ENCODE results near the gene PCSK2. TPM values are rescaled to one million over a fixed set of nuclear protein-coding genes. Genes with fewer than 3 reads are reported as not detected.
A peak's percentile ranks its signal among the peaks of the same experiment; 100 is the strongest.

PCSK2 gene, protein sequence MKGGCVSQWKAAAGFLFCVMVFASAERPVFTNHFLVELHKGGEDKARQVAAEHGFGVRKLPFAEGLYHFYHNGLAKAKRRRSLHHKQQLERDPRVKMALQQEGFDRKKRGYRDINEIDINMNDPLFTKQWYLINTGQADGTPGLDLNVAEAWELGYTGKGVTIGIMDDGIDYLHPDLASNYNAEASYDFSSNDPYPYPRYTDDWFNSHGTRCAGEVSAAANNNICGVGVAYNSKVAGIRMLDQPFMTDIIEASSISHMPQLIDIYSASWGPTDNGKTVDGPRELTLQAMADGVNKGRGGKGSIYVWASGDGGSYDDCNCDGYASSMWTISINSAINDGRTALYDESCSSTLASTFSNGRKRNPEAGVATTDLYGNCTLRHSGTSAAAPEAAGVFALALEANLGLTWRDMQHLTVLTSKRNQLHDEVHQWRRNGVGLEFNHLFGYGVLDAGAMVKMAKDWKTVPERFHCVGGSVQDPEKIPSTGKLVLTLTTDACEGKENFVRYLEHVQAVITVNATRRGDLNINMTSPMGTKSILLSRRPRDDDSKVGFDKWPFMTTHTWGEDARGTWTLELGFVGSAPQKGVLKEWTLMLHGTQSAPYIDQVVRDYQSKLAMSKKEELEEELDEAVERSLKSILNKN
- 0.01 TPM in 1 of 2 replicates, not detected in the other for polyA plus RNA-seq (2011; rRNA removed)
- polyA plus RNA-seq (2012; cell fraction: cytosol; rRNA removed), result not detected in 2 replicates
- not detected in 2 replicates for polyA plus RNA-seq (2012; cell fraction: nucleus; rRNA removed)
- not detected in 3 replicates for polyA plus RNA-seq (2017; fragmentation: RNase III; extraction: RNeasy Plus Mini Kit Qiagen cat#74134 plus additional on column Dnase treatment)
- polyA minus RNA-seq (2011; rRNA and poly(A)+ RNA removed), result not detected in 2 replicates

DNA sequence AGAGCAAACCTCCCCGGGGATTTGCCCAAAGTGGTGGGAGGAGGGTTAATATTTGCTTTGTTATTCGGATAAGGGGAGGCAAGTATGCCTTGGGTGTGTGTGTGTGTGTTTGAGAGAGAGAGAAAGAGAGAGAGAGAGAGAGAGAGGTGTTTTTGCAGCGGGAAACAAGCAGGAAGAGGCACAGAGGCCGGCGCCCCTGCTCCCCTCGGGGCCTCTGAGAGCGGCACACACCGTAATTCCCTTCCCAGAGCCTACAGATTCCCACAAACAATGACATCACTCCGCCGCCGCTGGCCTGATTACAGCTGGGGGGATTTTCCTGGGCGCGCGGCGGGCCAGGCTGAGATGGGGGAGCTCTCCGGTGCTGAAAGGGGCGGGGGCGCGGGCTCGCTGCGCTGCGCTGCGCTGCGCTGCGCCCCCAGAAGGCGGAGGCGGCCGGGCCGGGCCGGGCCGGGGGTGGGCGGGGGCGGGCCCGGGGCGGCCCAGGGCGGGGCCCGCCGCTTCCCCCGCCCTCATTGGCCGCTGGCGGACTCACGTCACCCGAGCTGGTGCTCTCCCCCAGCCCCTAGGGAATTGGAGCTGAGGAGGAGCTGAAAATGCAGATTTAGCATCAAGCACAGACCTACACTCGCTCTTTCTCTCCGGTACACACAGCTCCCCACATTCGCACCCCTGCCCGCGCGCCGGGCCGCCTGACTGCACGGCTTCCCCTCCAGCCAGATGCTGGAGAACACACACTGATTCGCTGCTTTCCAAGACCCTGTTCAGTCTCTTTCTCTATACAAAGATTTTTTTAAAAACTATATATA is at the start of gene PCSK2:
Gene PCSK2 (plus strand): TSS at position 631 of the 809 bp plus-strand sequence. CDS start 266 bp downstream, outside the sequence.
- H3K4me3 ChIP-seq, result peak within 1 kb of the TSS; percentile 45
- POLR2A ChIA-PET, result no interaction called here
- no peaks in the 10 kb centered on the region for H3K9me3 ChIP-seq
- CTCF ChIA-PET, result interaction anchor here (0.9 kb wide), 1 partner anchor 24 kb away, joined by 3 read pairs; no protein-coding TSS in a partner anchor
- FAIRE-seq, result no peak
- TF ChIP-seq MYC (IDR thresholded peaks at IDR 0.05; ENCODE audit: borderline replicate concordance, low read length), result no peak
- no peak for TF ChIP-seq HEYL (CRISPR knock-in tag; IDR thresholded peaks at IDR 0.05)
- no peak for TF ChIP-seq JUNB (IDR thresholded peaks at IDR 0.05)
- no peak for TF ChIP-seq CHD2 (IDR thresholded peaks at IDR 0.05; ENCODE audit: low read length, partially characterized antibody)
- no peak for TF ChIP-seq KDM5A (IDR thresholded peaks at IDR 0.05)
- TF ChIP-seq, protein P1, sequence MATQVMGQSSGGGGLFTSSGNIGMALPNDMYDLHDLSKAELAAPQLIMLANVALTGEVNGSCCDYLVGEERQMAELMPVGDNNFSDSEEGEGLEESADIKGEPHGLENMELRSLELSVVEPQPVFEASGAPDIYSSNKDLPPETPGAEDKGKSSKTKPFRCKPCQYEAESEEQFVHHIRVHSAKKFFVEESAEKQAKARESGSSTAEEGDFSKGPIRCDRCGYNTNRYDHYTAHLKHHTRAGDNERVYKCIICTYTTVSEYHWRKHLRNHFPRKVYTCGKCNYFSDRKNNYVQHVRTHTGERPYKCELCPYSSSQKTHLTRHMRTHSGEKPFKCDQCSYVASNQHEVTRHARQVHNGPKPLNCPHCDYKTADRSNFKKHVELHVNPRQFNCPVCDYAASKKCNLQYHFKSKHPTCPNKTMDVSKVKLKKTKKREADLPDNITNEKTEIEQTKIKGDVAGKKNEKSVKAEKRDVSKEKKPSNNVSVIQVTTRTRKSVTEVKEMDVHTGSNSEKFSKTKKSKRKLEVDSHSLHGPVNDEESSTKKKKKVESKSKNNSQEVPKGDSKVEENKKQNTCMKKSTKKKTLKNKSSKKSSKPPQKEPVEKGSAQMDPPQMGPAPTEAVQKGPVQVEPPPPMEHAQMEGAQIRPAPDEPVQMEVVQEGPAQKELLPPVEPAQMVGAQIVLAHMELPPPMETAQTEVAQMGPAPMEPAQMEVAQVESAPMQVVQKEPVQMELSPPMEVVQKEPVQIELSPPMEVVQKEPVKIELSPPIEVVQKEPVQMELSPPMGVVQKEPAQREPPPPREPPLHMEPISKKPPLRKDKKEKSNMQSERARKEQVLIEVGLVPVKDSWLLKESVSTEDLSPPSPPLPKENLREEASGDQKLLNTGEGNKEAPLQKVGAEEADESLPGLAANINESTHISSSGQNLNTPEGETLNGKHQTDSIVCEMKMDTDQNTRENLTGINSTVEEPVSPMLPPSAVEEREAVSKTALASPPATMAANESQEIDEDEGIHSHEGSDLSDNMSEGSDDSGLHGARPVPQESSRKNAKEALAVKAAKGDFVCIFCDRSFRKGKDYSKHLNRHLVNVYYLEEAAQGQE (IDR thresholded peaks at IDR 0.05), result peak; percentile 78
- TF ChIP-seq ZNF302 (CRISPR knock-in tag; IDR thresholded peaks at IDR 0.05), result no peak
- H3K4me1 ChIP-seq, result peaks cover 7% of the 10 kb centered on the region
- WGBS (ENCODE audit: missing lambda C conversion rate), result 2% methylated on average over 37 of the region's 53 CpGs
- peak; percentile 70 to 84 for ATAC-seq
- peak within 1 kb of the TSS; percentile 85 for H3K4me2 ChIP-seq
- peak; percentile 11 to 31 for DNase-seq (ENCODE audit: low read depth in 1 of 2, low spot score in 1 of 2)
- no peak within 1 kb of the TSS for H3K27ac ChIP-seq

DNA sequence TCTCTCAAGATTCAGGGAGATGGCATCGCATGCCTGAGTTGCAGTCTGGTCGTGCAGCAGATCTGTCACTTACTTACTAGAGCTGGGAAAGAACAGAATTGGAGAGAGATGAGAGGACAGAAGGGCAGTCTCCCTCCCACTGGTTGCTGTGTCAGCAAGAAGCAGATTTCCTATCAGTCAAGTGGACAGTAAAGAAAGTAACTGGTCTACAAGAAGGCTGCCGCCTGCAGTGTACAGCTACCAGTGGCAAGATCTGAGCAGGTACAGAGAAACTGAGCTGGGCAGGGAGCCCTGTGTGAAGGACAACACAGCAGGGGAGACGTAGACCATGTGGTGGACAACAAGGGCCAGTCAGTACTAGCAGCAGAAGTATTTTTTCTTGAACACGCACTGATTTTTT is 49.5 kb upstream of the PCSK2 start:
- Histone ChIP-seq H3K4me1 (no peaks in the 10 kb centered on the region), H3K9me3 (no peaks in the 10 kb centered on the region), H3K4me2 (no peak overlapping the region), H3K4me3 (no peak overlapping the region), H3K27ac (no peak overlapping the region)
- WGBS (ENCODE audit: missing lambda C conversion rate), result 24% methylated on average over 5 of the region's 5 CpGs
- POLR2A ChIA-PET, result no interaction called here
- ATAC-seq, result no peak
- CTCF ChIA-PET, result no interaction called here
- peak; percentile 68 for TF ChIP-seq MAFK (IDR thresholded peaks at IDR 0.05; ENCODE audit: partially characterized antibody)
- no peak for TF ChIP-seq EP300 (IDR thresholded peaks at IDR 0.05)
- no peak for FAIRE-seq
- no peak for DNase-seq (ENCODE audit: low read depth in 1 of 2, low spot score in 1 of 2)

DNA sequence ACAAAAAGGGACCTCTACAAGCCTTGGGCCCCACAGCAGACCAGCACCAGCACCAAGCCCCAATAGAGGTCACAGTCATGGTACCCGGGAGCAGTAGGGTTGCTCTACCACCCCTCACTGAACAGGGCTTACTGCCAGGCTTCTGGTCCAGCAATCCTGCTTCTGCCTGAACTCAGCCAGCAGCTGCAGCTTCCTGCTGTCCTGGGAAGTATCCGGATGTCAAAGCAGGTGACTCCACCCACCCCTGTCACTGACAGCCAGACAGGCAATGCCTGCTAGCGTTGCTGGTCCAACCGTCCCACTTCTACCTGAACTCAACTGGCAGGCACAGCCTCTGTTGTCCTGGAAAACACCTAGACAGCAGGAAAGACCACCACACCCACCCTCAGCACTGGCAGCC is 47.0 kb upstream of the PCSK2 start:
- ChIA-PET CTCF (no interaction called here), POLR2A (no interaction called here)
- peaks cover 4% of the 10 kb centered on the region; the same call in 1 of the 3 replicates for H3K9me3 ChIP-seq
- no peak overlapping the region for H3K4me3 ChIP-seq
- 2% methylated on average over 4 of the region's 4 CpGs for WGBS (ENCODE audit: missing lambda C conversion rate)
- TF ChIP-seq TP53 (CRISPR knock-in tag; IDR thresholded peaks at IDR 0.05) (no peak), FOSL2 (IDR thresholded peaks at IDR 0.05) (no peak), FOSL2 (CRISPR knock-in tag; IDR thresholded peaks at IDR 0.05) (no peak), FOXS1 (CRISPR knock-in tag; IDR thresholded peaks at IDR 0.05) (no peak)
- TF ChIP-seq, protein P2, sequence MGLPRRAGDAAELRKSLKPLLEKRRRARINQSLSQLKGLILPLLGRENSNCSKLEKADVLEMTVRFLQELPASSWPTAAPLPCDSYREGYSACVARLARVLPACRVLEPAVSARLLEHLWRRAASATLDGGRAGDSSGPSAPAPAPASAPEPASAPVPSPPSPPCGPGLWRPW (IDR thresholded peaks at IDR 0.05), result no peak
- TF ChIP-seq, protein P3, sequence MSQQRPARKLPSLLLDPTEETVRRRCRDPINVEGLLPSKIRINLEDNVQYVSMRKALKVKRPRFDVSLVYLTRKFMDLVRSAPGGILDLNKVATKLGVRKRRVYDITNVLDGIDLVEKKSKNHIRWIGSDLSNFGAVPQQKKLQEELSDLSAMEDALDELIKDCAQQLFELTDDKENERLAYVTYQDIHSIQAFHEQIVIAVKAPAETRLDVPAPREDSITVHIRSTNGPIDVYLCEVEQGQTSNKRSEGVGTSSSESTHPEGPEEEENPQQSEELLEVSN (IDR thresholded peaks at IDR 0.05; ENCODE audit: borderline replicate concordance, low read depth), result no peak
- ATAC-seq (no peak), FAIRE-seq (no peak), DNase-seq (ENCODE audit: low read depth in 1 of 2, low spot score in 1 of 2) (no peak)
- H3K4me2 ChIP-seq, result no peak overlapping the region
- H3K27ac ChIP-seq, result no peak overlapping the region
- no peaks in the 10 kb centered on the region for H3K4me1 ChIP-seq

Measured in A549 (cell line).